ENCODE measurements around the gene CACTIN.

The CACTIN gene

GRCh38 chr19:3609779-3610719 is 16.5 kb downstream of the CACTIN start:
- DNase-seq (ENCODE audit: low read depth), result no peak

GRCh38 chr19:3608750-3609322 is 17.8 kb downstream of the CACTIN start:
- DNase-seq (ENCODE audit: low read depth), result no peak

GRCh38 chr19:3608079-3608641 is 18.4 kb downstream of the CACTIN start:
- DNase-seq (ENCODE audit: low read depth), result no peak

GRCh38 chr19:3607303-3608078 is 19.1 kb downstream of the CACTIN start:
- no peak for DNase-seq (ENCODE audit: low read depth)

GRCh38 chr19:3606690-3607289 is 19.8 kb downstream of the CACTIN start, which contains the start of gene TBXA2R:
Gene TBXA2R, minus strand, starts transcription at chr19:3606875. Its CDS starts 6,241 bp downstream, at chr19:3600634.
- no peak for DNase-seq (ENCODE audit: low read depth)

- no peak for DNase-seq (ENCODE audit: low read depth)
Observed at GRCh38 chr19:3606174-3606689, 20.4 kb downstream of the CACTIN start.

- DNase-seq (ENCODE audit: low read depth), result no peak
Observed at GRCh38 chr19:3605770-3606169, 20.8 kb downstream of the CACTIN start.

- no peak for DNase-seq (ENCODE audit: low read depth)
Observed at GRCh38 chr19:3605361-3605760, 21.2 kb downstream of the CACTIN start.

GRCh38 chr19:3604987-3605343 is 21.6 kb downstream of the CACTIN start:
- no peak for DNase-seq (ENCODE audit: low read depth)

GRCh38 chr19:3604227-3604986 is 22.2 kb downstream of the CACTIN start:
- no peak for DNase-seq (ENCODE audit: low read depth)

GRCh38 chr19:3603121-3603811 is 23.3 kb downstream of the CACTIN start:
- no peak for DNase-seq (ENCODE audit: low read depth)

GRCh38 chr19:3601021-3601420 is 25.6 kb downstream of the CACTIN start:
- DNase-seq (ENCODE audit: low read depth), result no peak

GRCh38 chr19:3599776-3600187 is 26.8 kb downstream of the CACTIN start:
- DNase-seq (ENCODE audit: low read depth), result no peak

- DNase-seq (ENCODE audit: low read depth), result no peak
Observed at GRCh38 chr19:3595521-3596061, 31.0 kb downstream of the CACTIN start.

- DNase-seq (ENCODE audit: low read depth), result no peak
Observed at GRCh38 chr19:3593156-3593555, 33.4 kb downstream of the CACTIN start.

- no peak for DNase-seq (ENCODE audit: low read depth)
Observed at GRCh38 chr19:3591876-3592613, 34.5 kb downstream of the CACTIN start.

GRCh38 chr19:3590991-3591659 is 35.5 kb downstream of the CACTIN start:
- no peak for DNase-seq (ENCODE audit: low read depth)

- no peak for DNase-seq (ENCODE audit: low read depth)
Observed at GRCh38 chr19:3589949-3590348, 36.6 kb downstream of the CACTIN start.

GRCh38 chr19:3589439-3589838 is 37.2 kb downstream of the CACTIN start:
- no peak for DNase-seq (ENCODE audit: low read depth)

All from activated T-helper 1 cell treated with Interleukin-2 at 50 U/mL for 16 hours (primary cell).